ENCODE data around the gene CD248.
A peak's percentile ranks its signal among the peaks of the same experiment; 100 is the strongest.

The CD248 gene

GRCh38 chr11:66339686-66340483 lies 23.0 kb upstream of the CD248 start:
- no peak for FAIRE-seq
- no peak for TF ChIP-seq CTCF (IDR thresholded peaks at IDR 0.05; ENCODE audit: insufficient read depth, missing control alignments)
- no peak for DNase-seq (ENCODE audit: insufficient read length, low spot score)

- DNase-seq (ENCODE audit: insufficient read length, low spot score), result no peak
- FAIRE-seq, result no peak
- no peak for TF ChIP-seq CTCF (IDR thresholded peaks at IDR 0.05; ENCODE audit: insufficient read depth, missing control alignments)
These were observed 22.4 kb upstream of the CD248 start for GRCh38 chr11:66339162-66339675.

- FAIRE-seq (no peak), DNase-seq (ENCODE audit: insufficient read length, low spot score) (no peak)
- no peak for TF ChIP-seq CTCF (IDR thresholded peaks at IDR 0.05; ENCODE audit: insufficient read depth, missing control alignments)
These were observed 21.7 kb upstream of the CD248 start for GRCh38 chr11:66338276-66339161.

GRCh38 chr11:66337103-66337899 lies 20.5 kb upstream of the CD248 start:
- DNase-seq (ENCODE audit: insufficient read length, low spot score) (no peak), FAIRE-seq (no peak)
- TF ChIP-seq CTCF (IDR thresholded peaks at IDR 0.05; ENCODE audit: insufficient read depth, missing control alignments), result no peak

GRCh38 chr11:66336234-66337102 lies 19.6 kb upstream of the CD248 start, which contains the start of gene RIN1:
Gene RIN1, minus strand, starts transcription at chr11:66336434. Its CDS starts 32 bp downstream, at chr11:66336402.
- FAIRE-seq (no peak), DNase-seq (ENCODE audit: insufficient read length, low spot score) (no peak)
- peak; percentile 17 for TF ChIP-seq CTCF (IDR thresholded peaks at IDR 0.05; ENCODE audit: insufficient read depth, missing control alignments)

All from D721Med (cell line).